Dedifferentiated amniotic fluid mesenchymal stem cell (primary cell): ENCODE results near the gene RPS8.
"Not testable (repeated sequence)": the region's sequence is repeated elsewhere in the genome, so short reads cannot be mapped to it uniquely, and the experiment has no call there.

Experiments used
- DNase-seq: peaks from one replicate; pipeline ENCODE4 v3.0.0-alpha.2; 2016; ENCODE audit errors: extremely low spot score

The RPS8 gene

GRCh38 chr1:44820328-44821239 lies 45.2 kb downstream of the RPS8 start:
- no peak for DNase-seq

GRCh38 chr1:44821240-44821715 lies 45.9 kb downstream of the RPS8 start:
- no peak for DNase-seq

GRCh38 chr1:44822131-44822701 lies 46.9 kb downstream of the RPS8 start:
- no peak for DNase-seq

DNA sequence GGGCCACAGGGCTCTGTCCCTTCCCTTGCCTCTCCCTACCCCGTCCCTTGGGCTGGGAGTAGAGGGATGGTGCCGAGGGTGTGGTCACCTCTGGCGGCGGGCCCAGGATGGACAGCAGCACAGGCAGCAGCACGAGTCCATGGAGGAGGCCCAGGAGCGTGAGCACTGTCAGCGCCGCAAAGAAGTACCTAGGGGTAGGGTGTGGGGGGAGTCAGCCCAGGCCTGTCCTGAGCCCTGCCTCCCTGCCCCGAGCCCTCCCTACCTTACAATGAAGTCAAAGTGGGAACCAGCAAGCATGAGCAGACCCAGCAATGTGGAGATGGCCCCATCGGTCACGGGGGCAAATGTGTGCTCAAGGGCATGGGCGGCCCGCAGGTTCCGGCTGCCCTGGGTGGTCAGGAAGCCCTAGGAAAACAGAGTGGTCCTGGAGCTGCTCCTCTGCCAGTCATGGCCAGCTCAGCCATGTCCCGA lies 47.7 kb downstream of the RPS8 start:
- no peak for DNase-seq

- DNase-seq = not testable (repeated sequence)
Observed at GRCh38 chr1:44824392-44824791, 49.1 kb downstream of the RPS8 start.

DNA sequence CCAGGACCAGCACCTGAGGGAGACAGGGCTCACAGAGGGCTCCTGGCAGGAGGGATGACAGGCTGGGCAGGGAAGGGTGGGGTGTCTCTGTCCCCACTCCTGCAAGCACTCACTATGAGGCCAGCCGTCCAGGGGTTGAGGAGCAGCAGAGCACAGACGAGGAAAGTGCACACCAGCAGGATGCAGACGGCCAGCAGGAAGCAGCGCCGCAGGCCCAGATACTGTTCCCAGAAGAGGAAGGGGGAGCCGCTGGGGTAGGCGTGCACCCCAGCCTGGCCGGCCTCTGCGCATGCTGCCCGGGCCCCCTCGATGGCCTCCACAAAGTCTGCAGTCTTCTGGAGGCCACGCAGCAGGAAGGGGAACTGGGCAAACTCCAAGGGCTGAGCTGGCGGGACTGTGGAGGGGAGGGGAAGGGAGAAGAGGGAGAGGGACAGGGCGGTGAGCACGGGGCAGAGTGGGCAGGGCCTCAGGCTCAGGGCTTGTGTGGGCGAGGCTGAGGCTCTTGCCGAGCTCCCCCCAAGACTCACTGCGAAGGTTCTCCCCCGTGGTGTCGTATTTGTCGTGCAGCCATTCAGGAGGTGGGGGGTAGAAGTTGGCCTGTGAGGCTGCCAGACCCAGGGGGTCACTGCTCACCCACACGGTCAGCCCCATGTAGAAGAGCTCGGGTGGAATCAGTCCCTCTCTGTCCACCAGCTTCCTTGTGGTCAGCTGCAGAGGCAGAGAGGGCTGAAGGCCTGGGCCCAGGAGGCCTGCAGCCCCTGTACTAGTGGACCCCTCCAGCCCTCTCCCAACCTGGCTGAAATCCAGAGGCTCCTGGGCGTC lies 51.2 kb downstream of the RPS8 start:
- DNase-seq = no peak

DNA sequence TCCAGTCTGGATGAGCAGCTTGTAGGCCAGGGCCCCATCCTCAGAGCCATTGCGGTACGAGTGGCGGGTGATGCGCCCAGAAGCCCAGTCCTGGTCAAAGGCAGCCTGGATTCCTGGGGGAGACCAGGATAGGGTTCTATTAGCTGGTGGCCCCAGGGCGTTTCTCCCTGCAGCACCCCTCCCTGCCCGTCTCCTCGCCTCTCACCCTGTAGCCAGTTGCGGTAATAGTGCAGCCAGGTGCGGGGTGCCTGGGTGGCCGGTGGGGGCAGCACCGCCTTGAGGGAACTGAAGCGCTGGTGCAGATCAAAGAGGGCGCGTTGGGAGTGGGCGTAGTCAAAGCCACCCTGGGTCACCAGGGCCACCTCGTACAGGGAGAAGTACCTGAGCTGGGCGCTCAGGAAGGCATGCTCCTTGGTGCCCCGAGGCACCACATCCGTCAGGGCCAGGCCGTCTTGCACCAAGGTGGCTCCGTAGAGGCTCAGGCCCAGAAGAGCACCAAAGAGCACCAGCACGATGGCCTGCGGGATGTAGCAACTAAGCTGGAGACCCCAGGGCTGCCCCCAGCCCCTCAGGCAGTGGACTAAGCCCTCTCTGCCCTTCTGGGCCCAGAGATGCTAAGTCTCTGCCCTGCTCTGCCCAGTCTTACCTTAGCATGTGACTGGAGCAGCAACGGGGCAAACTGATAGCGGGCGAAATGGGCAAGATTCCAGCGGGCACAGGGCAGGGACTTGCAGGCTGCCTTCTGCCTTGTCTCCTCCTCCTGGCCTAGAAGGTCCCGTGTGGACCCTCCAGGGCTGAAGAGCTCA lies 52.1 kb downstream of the RPS8 start:
- DNase-seq = no peak

DNA sequence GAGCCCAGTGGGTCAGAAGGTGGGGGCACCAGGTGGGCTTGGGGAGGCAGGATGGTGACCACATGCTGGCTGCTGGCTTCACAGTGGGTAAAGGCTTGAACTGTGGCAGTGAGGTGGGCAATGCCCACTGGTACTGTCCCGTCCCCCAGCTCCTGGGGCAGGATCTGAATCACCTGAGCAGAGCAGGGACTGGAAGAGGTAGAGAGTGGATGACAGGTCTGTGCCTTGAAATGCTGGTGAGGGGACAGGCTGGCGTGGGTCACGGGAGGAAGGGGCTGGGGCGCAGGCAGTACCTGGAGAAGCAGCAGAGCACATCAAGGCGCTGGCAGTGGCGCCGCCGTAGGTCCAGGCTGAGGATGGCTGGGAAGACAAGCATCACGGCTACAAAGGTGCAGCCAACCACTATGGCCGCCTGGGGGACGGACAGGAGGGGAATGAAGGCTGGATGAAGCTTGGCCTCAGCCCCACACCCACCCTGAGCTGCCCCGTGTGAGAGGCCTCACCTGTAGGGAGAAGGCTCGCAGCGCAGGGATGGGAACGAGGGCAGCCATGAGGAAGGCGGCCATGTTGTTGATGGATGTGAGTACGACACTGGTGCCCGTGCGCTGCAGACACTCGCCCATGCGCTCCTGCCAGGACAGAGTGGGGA lies 52.8 kb downstream of the RPS8 start:
- DNase-seq = no peak
